ENCODE data around the gene ENTPD1.
"Not testable (repeated sequence)": the region's sequence is repeated elsewhere in the genome, so short reads cannot be mapped to it uniquely, and the experiment has no call there.

The ENTPD1 gene

DNA sequence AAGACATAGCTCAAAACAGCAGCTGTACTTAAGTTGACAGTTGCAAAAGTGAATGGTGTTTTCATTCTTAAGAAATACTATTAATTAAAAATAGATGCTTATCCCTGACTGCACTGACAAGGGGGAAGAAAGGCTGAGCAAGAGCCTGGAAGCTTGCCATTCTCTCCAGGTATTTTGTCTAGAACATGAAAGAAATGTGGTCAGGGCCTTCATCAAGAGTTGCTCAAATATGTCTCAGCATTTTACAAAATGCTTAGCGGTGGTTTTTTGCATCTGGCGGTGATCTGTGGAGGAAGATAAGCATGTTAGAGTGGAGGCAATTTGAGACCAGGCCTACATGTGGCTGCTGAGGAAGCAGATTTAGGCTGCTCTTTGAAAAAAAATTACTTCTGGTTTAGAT, 105.4 kb downstream of the ENTPD1 start:
- no peak for DNase-seq

GRCh38 chr10:95864906-95865813, 109.2 kb downstream of the ENTPD1 start:
- DNase-seq, result peak in 35 of 58 donors; percentile 1 to 65 (median 14)

- DNase-seq, result peak in 1 of 58 donors; percentile 3
Observed at GRCh38 chr10:95865814-95866466, 110.0 kb downstream of the ENTPD1 start.

DNA sequence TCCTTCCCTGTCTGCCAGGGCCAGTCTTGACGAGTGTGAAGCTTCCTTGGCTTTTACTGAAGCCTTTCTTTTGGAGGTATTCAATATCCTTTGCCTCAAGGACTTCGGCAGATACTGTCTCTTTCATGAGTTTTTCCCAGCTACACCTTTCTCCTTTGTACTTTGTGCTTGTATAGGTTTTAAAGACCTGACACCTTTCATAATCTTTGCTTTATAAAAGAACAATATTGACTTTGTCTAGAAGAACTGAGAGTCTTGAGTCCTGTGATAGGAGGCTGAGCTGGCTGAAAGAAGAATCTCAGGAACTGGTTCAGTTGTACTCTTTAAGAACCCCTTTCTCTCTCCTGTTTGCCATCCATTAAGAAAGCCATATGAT, 110.5 kb downstream of the ENTPD1 start:
- no peak for DNase-seq

- no peak for DNase-seq
Observed at GRCh38 chr10:95867866-95868265, 111.9 kb downstream of the ENTPD1 start.

GRCh38 chr10:95872158-95872711, 116.3 kb downstream of the ENTPD1 start:
- no peak for DNase-seq

DNA sequence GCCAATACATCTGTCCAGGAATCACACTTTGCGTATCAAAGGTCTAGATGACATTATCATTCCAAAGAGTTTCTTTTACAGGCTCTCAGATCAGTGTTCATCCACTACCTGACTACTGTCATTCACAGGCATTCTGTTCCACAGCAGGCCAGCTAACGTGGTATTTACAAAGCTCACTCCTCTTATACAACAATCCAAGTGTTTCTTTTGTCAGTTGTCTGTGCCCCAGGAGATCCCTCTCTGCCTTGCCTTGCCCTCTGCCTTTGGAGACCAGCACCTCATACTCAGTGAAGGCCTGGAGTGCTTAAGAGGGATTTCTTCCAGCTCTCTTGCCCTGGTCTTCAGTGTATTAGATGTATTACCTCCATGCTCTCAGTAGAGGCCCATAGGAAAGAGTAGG, 117.2 kb downstream of the ENTPD1 start:
- DNase-seq, result no peak

DNA sequence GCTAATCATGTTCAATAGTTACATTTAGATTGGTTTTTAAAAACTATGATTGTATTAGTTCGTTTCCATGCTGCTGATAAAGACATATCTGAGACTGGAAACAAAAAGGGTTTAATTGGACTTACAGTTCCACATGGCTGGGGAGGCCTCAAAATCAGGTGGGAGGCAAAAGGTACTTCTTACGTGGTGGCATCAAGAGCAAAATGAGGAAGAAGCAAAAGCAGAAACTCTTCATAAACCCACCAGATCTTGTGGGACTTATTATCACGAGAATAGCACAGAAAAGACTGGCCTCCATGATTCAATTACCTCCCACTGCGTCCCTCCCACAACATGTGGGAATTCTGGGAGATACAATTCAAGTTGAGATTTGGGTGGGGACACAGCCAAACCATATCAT, 117.7 kb downstream of the ENTPD1 start:
- no peak for DNase-seq

- DNase-seq, result not testable (repeated sequence)
Observed at GRCh38 chr10:95874783-95875182, 118.8 kb downstream of the ENTPD1 start.

DNA sequence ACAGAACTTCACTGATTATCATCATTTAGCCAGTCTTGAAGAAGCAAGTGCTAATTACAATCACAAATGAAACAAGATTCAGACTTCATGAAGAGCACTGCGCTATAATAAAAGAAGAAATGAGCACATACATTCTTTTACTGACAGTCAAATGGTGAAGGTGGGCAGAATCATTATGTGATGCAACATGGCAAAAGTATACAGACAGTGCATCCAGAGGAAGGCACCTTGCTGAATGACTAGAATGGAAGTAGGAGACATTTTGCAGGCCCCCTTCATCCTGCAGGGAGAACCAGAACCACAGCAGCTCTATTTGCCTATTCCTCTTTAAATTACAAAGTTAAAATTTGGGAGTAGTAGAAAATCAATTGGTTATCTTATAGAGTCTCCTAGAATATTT, 120.8 kb downstream of the ENTPD1 start:
- DNase-seq, result no peak

DNA sequence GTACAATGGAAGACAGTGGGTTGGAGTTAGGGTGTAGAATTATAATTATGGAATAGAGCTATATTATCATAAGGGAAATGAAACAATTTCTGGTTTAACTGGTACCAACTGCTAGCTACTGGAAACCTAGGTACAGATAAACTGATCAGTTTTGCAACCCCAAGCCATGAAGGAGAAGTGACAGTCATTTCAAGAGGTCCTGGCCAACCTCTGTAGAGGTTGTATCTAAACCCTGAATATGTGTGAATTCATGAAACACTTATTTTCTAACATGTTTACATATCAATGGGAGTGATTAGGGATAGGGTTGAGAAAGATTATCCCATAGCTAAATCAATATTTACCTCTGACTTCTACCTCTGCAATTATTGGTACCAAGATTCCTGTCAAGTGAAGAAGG, 121.9 kb downstream of the ENTPD1 start:
- no peak for DNase-seq

GRCh38 chr10:95880704-95881103, 124.7 kb downstream of the ENTPD1 start:
- DNase-seq, result no peak

DNA sequence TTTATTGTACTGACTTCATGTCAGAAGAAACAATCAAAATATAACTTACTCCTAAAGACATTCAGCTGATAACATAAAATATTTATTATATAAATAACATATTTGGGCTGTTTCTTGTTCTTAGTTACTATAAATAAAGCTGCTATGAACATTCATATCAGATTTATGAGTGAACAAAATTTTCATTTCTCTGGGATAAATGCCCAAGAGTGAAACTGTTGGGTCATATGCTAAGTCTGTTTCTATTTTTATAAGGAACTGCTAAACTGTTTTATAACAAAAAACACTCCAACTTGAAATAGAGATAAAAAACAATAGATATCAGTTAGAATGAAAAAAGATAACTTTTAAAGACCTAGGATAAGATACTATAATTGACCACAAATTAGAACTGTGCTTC, 125.4 kb downstream of the ENTPD1 start:
- DNase-seq, result no peak

- no peak for DNase-seq
Observed at GRCh38 chr10:95889830-95890229, 133.9 kb downstream of the ENTPD1 start.

DNA sequence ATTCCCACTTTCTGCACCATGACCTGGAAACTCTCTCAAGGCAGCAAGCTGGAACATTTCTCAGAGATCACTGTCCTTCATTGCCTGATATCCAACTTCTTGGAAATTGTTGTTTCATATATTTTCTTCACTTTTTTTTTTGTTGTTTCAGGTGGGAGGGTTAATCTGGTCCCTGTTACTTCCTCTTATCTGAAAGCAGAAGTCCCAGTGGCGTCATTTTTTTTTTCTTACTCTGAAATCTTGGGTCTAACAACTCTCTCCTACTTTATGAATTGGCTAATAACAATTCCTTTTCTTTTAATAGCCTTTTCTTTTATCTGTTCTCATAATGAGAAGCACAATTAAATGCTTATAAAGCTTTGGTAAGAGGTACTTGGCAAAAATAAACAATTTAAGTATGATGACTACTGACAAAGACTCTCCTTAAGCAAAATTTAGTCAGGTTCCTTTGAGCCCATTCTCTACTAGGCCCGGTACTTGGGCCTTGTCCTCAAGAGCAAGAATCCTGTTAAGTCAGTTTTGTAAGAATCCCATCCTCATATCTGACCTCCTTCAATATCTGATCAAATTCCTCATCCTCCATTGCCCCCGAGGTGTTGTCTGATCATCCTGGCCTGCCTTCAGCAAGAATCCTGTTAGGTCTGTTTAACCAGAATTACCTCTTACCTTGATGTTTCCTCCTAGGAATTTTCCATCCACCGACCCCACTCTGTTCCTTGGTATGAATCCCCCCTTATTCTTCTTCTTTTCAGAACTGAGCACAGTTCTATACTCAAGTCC, 140.3 kb downstream of the ENTPD1 start:
- DNase-seq, result no peak

DNA sequence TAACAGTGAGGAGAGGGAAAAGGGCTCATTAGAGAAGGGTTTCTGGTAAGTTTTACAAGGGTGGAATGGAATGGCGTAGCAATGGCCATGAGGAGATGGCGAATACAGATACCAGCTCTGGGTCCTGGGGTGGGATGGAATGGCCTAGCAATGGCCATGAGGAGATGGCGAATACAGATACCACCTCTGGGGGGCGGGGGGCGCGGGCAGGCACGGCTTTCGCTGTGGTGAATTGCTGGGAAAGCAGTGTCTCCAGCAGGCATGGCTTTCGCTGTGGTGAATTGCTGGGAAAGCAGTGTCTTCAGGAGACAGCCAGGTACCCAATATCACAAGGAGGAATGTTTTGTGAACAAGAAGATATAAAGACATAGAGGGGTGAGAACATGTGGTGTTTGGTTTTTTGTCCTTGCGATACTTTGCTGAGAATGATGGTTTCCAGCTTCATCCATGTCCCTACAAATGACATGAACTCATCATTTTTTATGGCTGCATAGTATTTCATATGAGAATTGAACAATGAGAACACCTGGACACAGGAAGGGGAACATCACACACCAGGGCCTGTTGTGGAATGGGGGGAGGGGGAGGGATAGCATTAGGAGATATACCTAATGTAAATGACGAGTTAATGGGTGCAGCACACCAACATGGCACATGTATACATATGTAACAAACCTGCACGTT, 150.1 kb downstream of the ENTPD1 start:
- DNase-seq, result not testable (repeated sequence)

- peak in 54 of 58 donors; percentile 3 to 64 (median 26) for DNase-seq
Observed at GRCh38 chr10:95906677-95907455, 150.9 kb downstream of the ENTPD1 start.

DNA sequence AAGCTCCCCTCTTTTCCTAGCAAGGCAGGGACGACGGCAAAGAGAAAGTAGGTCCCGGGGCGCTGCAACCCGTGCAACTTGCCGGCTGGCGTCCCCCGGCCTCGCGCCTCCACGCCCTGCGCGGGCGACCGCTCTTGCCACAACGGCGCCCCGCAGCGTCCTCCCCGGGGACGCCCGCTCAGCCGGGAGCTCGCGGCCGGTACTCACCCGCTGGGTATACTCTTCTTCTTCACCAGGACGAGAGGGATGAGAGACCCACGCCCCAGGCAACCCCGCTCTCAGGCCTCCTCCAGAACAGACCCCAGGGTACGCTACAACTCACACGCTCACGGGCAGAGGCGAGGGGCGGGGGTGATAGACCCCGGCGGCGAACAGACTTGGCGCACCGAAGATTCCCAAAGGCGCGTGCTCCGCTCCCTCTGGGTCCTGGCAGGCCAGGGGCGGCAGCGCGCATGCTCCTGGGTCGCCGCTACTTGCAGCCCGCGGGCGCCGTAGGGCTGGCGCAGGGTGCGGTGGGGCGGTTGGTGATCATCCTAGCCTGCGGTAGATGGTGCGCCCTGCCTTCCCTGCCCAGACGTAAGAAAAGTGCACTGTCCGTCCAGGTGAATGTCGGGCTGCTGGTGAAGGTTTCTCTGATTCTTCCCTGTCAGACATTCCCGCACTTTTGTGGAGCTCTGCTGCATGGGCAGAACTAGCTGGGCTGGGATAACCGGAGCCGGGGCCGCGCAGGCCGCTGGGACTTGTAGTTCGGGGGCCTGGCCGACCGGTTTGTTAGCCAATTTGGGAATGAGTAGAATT, 151.7 kb downstream of the ENTPD1 start, which contains the start of gene CC2D2B:
Gene CC2D2B (plus strand): TSS at position 520 of the 798 bp plus-strand sequence. CDS start 3,349 bp downstream, outside the sequence.
- DNase-seq, result peak; percentile 9 to 96 (median 87)

GRCh38 chr10:95908450-95908849, 152.5 kb downstream of the ENTPD1 start:
- DNase-seq, result no peak

Measured in anterior cingulate cortex (tissue), 58 donors.